Measurements from ENCODE around the gene HS3ST2. TPM values are rescaled to one million over a fixed set of nuclear protein-coding genes. Genes with fewer than 3 reads are reported as not detected.

The HS3ST2 gene
- total RNA-seq, 4 donors from 2014 or later: 0.71 to 2.2 (median 1.5) TPM

DNA sequence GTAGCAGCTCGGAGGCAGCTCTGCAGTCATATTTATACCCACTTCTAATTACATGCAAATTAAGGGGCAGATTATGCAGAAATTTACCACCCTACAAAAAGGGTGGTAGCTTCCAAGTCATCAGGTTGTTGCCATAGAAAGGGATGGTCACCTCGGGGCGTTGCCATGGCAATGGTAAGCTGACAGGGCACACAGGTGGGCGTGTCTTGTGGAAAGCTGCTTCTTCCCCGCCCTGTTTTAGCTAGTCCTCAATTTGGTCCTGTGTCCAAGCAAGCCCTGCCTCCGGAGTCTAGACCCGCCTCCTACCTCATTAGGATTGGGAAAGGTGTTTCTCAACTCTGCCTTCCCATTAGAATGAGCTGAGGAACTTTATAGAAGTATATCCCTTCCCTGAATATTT, 98.7 kb downstream of the HS3ST2 start:
- no peak for TF ChIP-seq EP300 (IDR thresholded peaks at IDR 0.05)
- TF ChIP-seq POLR2AphosphoS5 (IDR thresholded peaks at IDR 0.05): no peak
- TF ChIP-seq POLR2A (IDR thresholded peaks at IDR 0.05; ENCODE audit: low read depth): no peak
- TF ChIP-seq, protein P1, sequence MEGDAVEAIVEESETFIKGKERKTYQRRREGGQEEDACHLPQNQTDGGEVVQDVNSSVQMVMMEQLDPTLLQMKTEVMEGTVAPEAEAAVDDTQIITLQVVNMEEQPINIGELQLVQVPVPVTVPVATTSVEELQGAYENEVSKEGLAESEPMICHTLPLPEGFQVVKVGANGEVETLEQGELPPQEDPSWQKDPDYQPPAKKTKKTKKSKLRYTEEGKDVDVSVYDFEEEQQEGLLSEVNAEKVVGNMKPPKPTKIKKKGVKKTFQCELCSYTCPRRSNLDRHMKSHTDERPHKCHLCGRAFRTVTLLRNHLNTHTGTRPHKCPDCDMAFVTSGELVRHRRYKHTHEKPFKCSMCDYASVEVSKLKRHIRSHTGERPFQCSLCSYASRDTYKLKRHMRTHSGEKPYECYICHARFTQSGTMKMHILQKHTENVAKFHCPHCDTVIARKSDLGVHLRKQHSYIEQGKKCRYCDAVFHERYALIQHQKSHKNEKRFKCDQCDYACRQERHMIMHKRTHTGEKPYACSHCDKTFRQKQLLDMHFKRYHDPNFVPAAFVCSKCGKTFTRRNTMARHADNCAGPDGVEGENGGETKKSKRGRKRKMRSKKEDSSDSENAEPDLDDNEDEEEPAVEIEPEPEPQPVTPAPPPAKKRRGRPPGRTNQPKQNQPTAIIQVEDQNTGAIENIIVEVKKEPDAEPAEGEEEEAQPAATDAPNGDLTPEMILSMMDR (IDR thresholded peaks at IDR 0.05): no peak
- Histone ChIP-seq H3K27ac (replicated peaks in 1 of 4) (no peak overlapping the region), H3K4me1 (no peaks in the 10 kb centered on the region), H3K27me3 (peaks cover 0 to 11% (median 0%) of the 10 kb centered on the region in 4 donors), H3K4me3 (no peak overlapping the region), H3K36me3 (no peaks in the 10 kb centered on the region), H3K9me3 (no peaks in the 10 kb centered on the region)
- no peak for DNase-seq (ENCODE audit: extremely low spot score)
- WGBS: 63% methylated on average over 7 of the region's 7 CpGs
- intact Hi-C loops (cut with DNase I): no loop called here

DNA sequence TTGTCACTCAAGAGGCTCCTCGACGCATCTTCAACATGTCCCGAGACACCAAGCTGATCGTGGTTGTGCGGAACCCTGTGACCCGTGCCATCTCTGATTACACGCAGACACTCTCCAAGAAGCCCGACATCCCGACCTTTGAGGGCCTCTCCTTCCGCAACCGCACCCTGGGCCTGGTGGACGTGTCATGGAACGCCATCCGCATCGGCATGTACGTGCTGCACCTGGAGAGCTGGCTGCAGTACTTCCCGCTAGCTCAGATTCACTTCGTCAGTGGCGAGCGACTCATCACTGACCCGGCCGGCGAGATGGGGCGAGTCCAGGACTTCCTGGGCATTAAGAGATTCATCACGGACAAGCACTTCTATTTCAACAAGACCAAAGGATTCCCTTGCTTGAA, 101.0 kb downstream of the HS3ST2 start:
- no peak for TF ChIP-seq POLR2A (IDR thresholded peaks at IDR 0.05; ENCODE audit: low read depth)
- TF ChIP-seq EP300 (IDR thresholded peaks at IDR 0.05): no peak
- no peak for TF ChIP-seq POLR2AphosphoS5 (IDR thresholded peaks at IDR 0.05)
- TF ChIP-seq, protein P1 (IDR thresholded peaks at IDR 0.05): no peak
- no peak for DNase-seq (ENCODE audit: extremely low spot score)
- H3K27ac ChIP-seq (replicated peaks in 1 of 4): no peak overlapping the region
- no peaks in the 10 kb centered on the region for H3K36me3 ChIP-seq
- H3K9me3 ChIP-seq: no peaks in the 10 kb centered on the region
- peaks cover 0 to 11% (median 0%) of the 10 kb centered on the region in 4 donors for H3K27me3 ChIP-seq
- WGBS: 90% methylated on average over 21 of the region's 25 CpGs
- no peaks in the 10 kb centered on the region for H3K4me1 ChIP-seq
- no peak overlapping the region for H3K4me3 ChIP-seq
- intact Hi-C loops (cut with DNase I): no loop called here

DNA sequence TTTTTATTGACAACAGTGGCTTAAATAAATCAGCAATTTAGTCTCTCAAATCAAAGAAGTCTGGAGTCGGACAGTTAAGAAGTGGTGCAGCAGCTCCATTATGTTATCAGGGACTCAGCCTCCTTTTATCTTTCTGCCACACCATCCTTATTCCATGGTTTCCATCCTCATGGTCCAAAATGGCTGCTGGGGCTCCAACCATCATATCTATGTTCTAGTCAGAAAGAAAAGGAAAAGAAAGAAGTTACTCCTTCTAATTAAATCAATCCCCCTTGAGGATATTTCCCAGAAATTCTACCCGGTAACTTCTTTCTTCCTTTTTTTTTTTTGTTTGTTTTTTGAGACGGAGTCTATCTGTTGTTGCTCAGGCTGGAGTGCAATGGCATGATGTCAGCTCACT, 109.5 kb downstream of the HS3ST2 start:
- intact Hi-C loops (cut with DNase I): no loop called here
- 66% methylated on average over 3 of the region's 3 CpGs for WGBS
- no peak overlapping the region for H3K4me3 ChIP-seq

DNA sequence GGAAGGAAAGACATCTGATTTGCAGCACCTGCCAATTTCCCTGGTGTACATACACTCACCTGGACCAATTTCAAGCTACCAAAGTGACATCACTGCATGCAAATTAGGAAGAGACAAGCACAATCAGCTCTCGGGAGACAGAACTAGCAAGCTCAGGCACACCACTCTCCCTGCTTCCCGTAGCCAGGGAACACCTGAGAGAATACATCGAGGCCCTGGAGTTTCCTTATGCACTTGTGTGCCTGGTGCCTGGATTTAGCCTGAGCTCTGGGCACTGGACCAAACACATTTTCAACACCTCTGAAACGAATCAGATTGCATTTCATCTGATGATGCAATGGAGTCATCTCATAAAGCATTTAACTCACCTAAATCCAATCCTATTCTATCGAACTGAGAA, 110.5 kb downstream of the HS3ST2 start:
- H3K27ac ChIP-seq (replicated peaks in 1 of 4): no peak overlapping the region
- intact Hi-C loops (cut with DNase I): no loop called here
- no peak for TF ChIP-seq POLR2AphosphoS5 (IDR thresholded peaks at IDR 0.05)
- no peak for TF ChIP-seq POLR2A (IDR thresholded peaks at IDR 0.05; ENCODE audit: low read depth)
- no peak for TF ChIP-seq EP300 (IDR thresholded peaks at IDR 0.05)
- TF ChIP-seq, protein P1 (IDR thresholded peaks at IDR 0.05): no peak
- no peak for DNase-seq (ENCODE audit: extremely low spot score)
- H3K4me3 ChIP-seq: no peak overlapping the region
- peaks cover 0 to 32% (median 0%) of the 10 kb centered on the region in 4 donors for H3K27me3 ChIP-seq
- no peaks in the 10 kb centered on the region for H3K36me3 ChIP-seq
- 60% methylated on average over 5 of the region's 5 CpGs for WGBS
- peaks cover 0 to 9% (median 3%) of the 10 kb centered on the region in 4 donors for H3K9me3 ChIP-seq
- H3K4me1 ChIP-seq: no peaks in the 10 kb centered on the region

More for the DNA sequence above, 109.5 kb downstream of the HS3ST2 start:
- TF ChIP-seq EP300 (IDR thresholded peaks at IDR 0.05): no peak
- TF ChIP-seq, protein P1 (IDR thresholded peaks at IDR 0.05): no peak
- Histone ChIP-seq H3K9me3 (peaks cover 0 to 9% (median 3%) of the 10 kb centered on the region in 4 donors), H3K36me3 (no peaks in the 10 kb centered on the region), H3K27me3 (peaks cover 0 to 32% (median 0%) of the 10 kb centered on the region in 4 donors), H3K4me1 (no peaks in the 10 kb centered on the region), H3K27ac (replicated peaks in 1 of 4) (no peak overlapping the region)
- DNase-seq (ENCODE audit: extremely low spot score): no peak

DNA sequence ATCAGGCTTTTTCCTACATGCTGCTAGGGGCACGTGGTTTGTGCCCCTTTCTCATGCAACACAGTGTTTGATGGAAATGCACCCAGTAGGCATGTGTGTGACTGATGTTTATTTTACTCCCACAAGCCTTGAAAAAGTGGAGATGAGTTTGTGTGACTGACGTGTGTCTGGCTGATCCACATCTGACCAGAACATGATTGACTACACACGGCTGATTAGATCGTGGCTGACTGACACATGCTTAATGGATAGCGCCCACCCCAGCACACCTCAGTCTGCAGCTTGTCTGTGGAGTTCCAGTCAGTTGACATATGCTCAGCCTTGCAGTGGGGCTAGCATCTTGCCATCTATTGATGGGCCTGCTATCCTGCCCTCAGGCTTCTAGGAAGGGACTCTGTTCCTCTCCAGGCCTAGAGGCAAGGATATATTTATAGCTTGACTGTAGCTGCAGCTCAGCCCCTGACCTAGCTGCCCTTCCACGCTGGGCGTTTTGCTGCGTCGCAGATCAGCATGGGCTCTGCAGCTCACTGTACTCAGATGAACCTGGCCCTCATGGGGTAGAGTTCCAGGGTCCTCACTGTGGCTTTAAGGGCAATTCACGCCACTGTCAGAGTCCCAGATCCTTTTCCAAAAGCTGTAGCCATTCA, 112.3 kb downstream of the HS3ST2 start:
- H3K9me3 ChIP-seq: peaks cover 0 to 9% (median 3%) of the 10 kb centered on the region in 4 donors
- DNase-seq (ENCODE audit: extremely low spot score): no peak
- H3K4me3 ChIP-seq: no peak overlapping the region
- peaks cover 0 to 43% (median 3%) of the 10 kb centered on the region in 4 donors for H3K27me3 ChIP-seq
- no peak overlapping the region for H3K27ac ChIP-seq (replicated peaks in 1 of 4)
- no peaks in the 10 kb centered on the region for H3K36me3 ChIP-seq
- intact Hi-C loops (cut with DNase I): no loop called here
- 64% methylated on average over 10 of the region's 10 CpGs for WGBS
- TF ChIP-seq, protein P1 (IDR thresholded peaks at IDR 0.05): no peak
- TF ChIP-seq POLR2AphosphoS5 (IDR thresholded peaks at IDR 0.05): no peak
- no peaks in the 10 kb centered on the region for H3K4me1 ChIP-seq

Data from esophagus muscularis mucosa (tissue), 4 donors.